ENCODE measurements around the gene ROBO1.

GRCh38 chr3:79258479-79258878, 509.3 kb downstream of the ROBO1 start:
- TF ChIP-seq, protein P1, sequence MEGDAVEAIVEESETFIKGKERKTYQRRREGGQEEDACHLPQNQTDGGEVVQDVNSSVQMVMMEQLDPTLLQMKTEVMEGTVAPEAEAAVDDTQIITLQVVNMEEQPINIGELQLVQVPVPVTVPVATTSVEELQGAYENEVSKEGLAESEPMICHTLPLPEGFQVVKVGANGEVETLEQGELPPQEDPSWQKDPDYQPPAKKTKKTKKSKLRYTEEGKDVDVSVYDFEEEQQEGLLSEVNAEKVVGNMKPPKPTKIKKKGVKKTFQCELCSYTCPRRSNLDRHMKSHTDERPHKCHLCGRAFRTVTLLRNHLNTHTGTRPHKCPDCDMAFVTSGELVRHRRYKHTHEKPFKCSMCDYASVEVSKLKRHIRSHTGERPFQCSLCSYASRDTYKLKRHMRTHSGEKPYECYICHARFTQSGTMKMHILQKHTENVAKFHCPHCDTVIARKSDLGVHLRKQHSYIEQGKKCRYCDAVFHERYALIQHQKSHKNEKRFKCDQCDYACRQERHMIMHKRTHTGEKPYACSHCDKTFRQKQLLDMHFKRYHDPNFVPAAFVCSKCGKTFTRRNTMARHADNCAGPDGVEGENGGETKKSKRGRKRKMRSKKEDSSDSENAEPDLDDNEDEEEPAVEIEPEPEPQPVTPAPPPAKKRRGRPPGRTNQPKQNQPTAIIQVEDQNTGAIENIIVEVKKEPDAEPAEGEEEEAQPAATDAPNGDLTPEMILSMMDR (IDR thresholded peaks at IDR 0.05) = no peak
- TF ChIP-seq POLR2A (IDR thresholded peaks at IDR 0.05) = no peak
